ENCODE data around the gene TM4SF20.

Gene TM4SF20

GRCh38 chr2:227406177-227407031 is 27.3 kb upstream of the TM4SF20 start:
- peak; percentile 74 for TF ChIP-seq CTCF (IDR thresholded peaks at IDR 0.05; ENCODE audit: low read depth, low read length)
- peak; percentile 96 for DNase-seq (ENCODE audit: extremely low read depth, low read depth)

- DNase-seq (ENCODE audit: extremely low read depth, low read depth), result no peak
- TF ChIP-seq CTCF (IDR thresholded peaks at IDR 0.05; ENCODE audit: low read depth, low read length), result no peak
Measured at GRCh38 chr2:227404585-227405271, 25.6 kb upstream of the TM4SF20 start.

DNA sequence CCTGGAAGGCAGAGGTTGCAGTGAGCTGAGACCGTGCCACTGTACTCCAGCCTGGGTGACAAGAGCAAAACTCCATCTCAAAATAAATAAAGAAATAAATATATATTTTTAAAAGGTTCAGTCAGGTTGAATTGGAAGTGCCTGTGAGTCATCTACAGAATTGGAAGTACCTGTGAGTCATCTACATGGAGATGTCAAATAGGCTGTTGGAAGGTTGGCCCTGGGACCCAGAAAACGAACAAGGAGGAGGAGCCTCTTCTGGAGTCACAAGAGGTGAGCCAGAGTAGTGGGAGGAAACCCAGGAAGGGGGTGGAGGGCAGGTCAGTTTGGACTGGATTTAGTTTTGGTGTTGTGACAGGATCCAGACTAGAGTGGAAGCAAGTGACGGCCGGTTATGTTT is 23.9 kb upstream of the TM4SF20 start:
- no peak for TF ChIP-seq CTCF (IDR thresholded peaks at IDR 0.05; ENCODE audit: low read depth, low read length)
- DNase-seq (ENCODE audit: extremely low read depth, low read depth), result no peak

DNA sequence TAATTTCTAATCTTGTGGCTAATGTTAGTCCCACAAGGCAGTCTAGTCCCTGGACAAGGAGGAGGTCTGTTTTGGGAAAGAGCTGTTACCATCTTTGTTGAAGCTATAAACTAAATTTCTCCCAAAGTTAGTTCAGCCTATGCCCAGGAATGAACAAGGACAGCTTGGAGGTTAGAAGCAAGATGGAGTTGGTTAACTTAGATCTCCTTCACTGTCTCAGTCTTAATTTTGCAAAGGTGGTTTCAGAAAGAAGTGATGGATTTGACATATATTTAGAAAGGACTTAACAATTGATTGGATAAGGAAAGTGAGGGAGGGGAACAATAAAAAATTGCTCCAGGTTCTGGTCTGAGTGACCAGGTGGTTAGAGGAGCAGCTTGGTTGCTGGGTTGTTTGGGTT is 23.2 kb upstream of the TM4SF20 start:
- DNase-seq (ENCODE audit: extremely low read depth, low read depth), result no peak
- TF ChIP-seq CTCF (IDR thresholded peaks at IDR 0.05; ENCODE audit: low read depth, low read length), result no peak

GRCh38 chr2:227401550-227401949 is 22.4 kb upstream of the TM4SF20 start:
- DNase-seq (ENCODE audit: extremely low read depth, low read depth), result no peak
- TF ChIP-seq CTCF (IDR thresholded peaks at IDR 0.05; ENCODE audit: low read depth, low read length), result no peak

GRCh38 chr2:227398684-227399670 is 19.9 kb upstream of the TM4SF20 start:
- DNase-seq (ENCODE audit: extremely low read depth, low read depth), result no peak
- TF ChIP-seq CTCF (IDR thresholded peaks at IDR 0.05; ENCODE audit: low read depth, low read length), result no peak

Data from AG09319 (cell line).